Naive B cell (primary cell): ENCODE data around the gene TFDP2. TPM values are rescaled to one million over a fixed set of nuclear protein-coding genes. Genes with fewer than 3 reads are reported as not detected.
A peak's percentile ranks its signal among the peaks of the same experiment; 100 is the strongest.
"Not testable (repeated sequence)": the region's sequence is repeated elsewhere in the genome, so short reads cannot be mapped to it uniquely, and the experiment has no call there.

Experiments used
- ATAC-seq, 2 donors: fragments of 150-1000 bp; cut with Tn5 transposase; 2 replicates each; pipeline ENCODE4 v1.10.0; 2021; ENCODE audit warnings: low read depth in 2 of 2, mild to moderate bottlenecking in 2 of 2, moderate library complexity in 2 of 2
- DNase-seq: peaks from one replicate; pipeline ENCODE4 v3.0.0; 2022
- H3K27ac Mint-ChIP-seq, 6 donors: one replicate each; pipeline ENCODE4 v1.8.0; 2020 to 2022; ENCODE audit warnings: mild to moderate bottlenecking in 6 of 6, mixed read lengths in 6 of 6, moderate library complexity in 5 of 6, inconsistent platforms in 2 of 6
- H3K27me3 Mint-ChIP-seq, 3 donors: one replicate each; pipeline ENCODE4 v1.8.0; 2021 to 2022; ENCODE audit warnings: mixed read lengths in 3 of 3, mild to moderate bottlenecking in 1 of 3
- H3K36me3 Mint-ChIP-seq, 2 donors: one replicate each; pipeline ENCODE4 v1.8.0; 2020 to 2022; ENCODE audit warnings: mixed read lengths in 2 of 2, inconsistent platforms in 1 of 2, mild to moderate bottlenecking in 1 of 2
- H3K4me1 Mint-ChIP-seq, 3 donors: one replicate each; pipeline ENCODE4 v1.8.0; 2020 to 2022; ENCODE audit warnings: mixed read lengths in 3 of 3, inconsistent platforms in 1 of 3, mild to moderate bottlenecking in 1 of 3, moderate library complexity in 1 of 3
- H3K4me3 Mint-ChIP-seq, 8 donors: one replicate each; pipeline ENCODE4 v1.8.0; 2020 to 2022; ENCODE audit warnings: mild to moderate bottlenecking in 8 of 8, mixed read lengths in 8 of 8, moderate library complexity in 8 of 8, inconsistent platforms in 2 of 8
- H3K9me3 Mint-ChIP-seq, 7 donors: one replicate each; pipeline ENCODE4 v1.8.0; 2020 to 2022; ENCODE audit warnings: mixed read lengths in 7 of 7, mild to moderate bottlenecking in 5 of 7, inconsistent platforms in 2 of 7, moderate library complexity in 1 of 7
- polyA plus RNA-seq, 6 donors: library from polyadenylated mRNA; unstranded; fragments of 300-500 nt; fragmentation: Illumina TruSeq; gene quantifications; one replicate each; pipeline ENCODE4 v1.2.3, GENCODE V29; 2021; ENCODE audit warnings: low read depth in 6 of 6

The TFDP2 gene
- polyA plus RNA-seq, 6 donors from 2014 or later, result 9.3 to 33.8 (median 24.2) TPM

DNA sequence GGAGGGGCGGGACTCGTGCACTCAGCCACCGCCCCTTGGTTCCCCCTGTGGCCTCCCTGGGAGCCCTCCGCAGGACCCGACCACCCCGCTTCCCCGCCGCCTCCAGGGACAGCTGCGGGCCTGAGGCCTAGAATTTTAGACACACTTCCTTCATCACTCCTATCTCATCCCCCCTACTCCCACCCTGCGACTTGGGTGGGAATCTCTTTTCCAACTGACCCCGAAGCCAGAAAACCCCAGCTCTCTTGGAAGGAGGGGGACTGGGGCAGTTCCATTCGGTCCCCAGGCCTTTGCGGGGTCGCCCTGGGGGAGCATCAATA, 289 bp upstream of the TFDP2 start:
- Mint-ChIP-seq H3K9me3 (no peaks in the 10 kb centered on the region), H3K36me3 (no peaks in the 10 kb centered on the region), H3K4me1 (peaks cover 20 to 33% (median 21%) of the 10 kb centered on the region in 3 donors), H3K4me3 (peak overlapping the region; percentile 88 to 96 (median 89)), H3K27ac (peak overlapping the region in 5 of 6 donors; percentile 67 to 96 (median 78)), H3K27me3 (no peaks in the 10 kb centered on the region)
- no peak for ATAC-seq
- no peak for DNase-seq

DNA sequence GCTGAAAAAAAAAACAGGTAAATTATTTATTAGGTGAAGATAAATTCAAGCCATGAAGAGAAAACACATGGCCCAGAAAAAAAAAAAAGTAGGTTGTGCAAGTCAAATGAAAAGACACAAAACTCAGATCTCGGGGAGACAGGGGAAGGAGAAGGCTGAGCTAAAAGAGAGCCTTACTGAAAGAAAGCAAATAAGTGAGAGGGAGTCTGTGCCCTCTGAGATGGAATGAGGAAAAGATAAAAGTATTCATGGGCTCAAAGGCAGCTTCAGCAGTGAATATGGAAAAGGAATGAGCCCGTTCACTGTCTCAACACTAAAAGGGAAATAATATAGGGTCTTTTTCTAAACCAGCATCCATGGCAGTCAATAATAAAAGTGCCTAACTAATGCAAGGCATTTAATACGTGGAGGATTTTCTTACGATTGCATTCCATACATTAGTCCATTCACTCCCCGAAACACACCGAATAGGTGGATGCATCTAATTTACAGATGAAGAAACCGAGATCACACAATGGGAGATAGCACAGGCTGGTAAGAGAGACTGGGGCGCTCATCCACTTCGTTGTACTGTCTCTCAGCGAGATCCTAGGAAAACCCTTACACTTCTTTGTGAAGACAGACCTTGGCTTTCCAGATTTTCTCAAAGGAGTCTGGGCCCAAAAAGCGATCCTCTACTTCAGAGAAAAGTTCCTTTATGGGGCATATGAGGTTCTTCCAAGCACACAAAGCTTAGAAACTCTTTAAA, 1.1 kb downstream of the TFDP2 start:
- H3K36me3 Mint-ChIP-seq, result no peaks in the 10 kb centered on the region
- ATAC-seq (no peak), DNase-seq (no peak)
- peaks cover 20 to 34% (median 21%) of the 10 kb centered on the region in 3 donors for H3K4me1 Mint-ChIP-seq
- peak overlapping the region; percentile 24 to 93 (median 60) for H3K27ac Mint-ChIP-seq
- H3K4me3 Mint-ChIP-seq, result peak overlapping the region; percentile 88 to 96 (median 89)
- no peaks in the 10 kb centered on the region for H3K9me3 Mint-ChIP-seq
- H3K27me3 Mint-ChIP-seq, result no peaks in the 10 kb centered on the region

DNA sequence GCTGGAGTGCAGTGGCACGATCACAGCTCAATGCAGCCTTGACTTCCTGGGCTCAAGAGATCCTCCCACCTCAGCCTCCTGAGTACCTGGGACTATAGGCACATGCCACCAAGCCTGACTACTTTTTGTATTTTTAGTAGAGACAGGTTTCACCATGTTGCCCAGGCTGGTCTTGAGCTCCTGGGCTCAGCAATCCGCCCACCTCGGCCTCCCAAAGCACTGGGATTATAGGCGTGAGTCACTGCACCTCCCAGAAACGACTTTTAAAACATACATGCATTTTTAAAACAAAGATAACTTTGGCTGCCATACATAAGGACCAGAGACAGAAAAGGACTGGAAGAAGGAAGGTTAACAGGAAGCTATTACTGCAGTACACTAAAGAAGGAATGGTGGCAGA, 4.8 kb downstream of the TFDP2 start:
- not testable (repeated sequence) for H3K27me3 Mint-ChIP-seq, H3K27ac Mint-ChIP-seq, H3K4me3 Mint-ChIP-seq, ATAC-seq, H3K9me3 Mint-ChIP-seq, H3K36me3 Mint-ChIP-seq, DNase-seq
- H3K4me1 Mint-ChIP-seq, result peaks cover 20 to 36% (median 23%) of the 10 kb centered on the region in 3 donors

DNA sequence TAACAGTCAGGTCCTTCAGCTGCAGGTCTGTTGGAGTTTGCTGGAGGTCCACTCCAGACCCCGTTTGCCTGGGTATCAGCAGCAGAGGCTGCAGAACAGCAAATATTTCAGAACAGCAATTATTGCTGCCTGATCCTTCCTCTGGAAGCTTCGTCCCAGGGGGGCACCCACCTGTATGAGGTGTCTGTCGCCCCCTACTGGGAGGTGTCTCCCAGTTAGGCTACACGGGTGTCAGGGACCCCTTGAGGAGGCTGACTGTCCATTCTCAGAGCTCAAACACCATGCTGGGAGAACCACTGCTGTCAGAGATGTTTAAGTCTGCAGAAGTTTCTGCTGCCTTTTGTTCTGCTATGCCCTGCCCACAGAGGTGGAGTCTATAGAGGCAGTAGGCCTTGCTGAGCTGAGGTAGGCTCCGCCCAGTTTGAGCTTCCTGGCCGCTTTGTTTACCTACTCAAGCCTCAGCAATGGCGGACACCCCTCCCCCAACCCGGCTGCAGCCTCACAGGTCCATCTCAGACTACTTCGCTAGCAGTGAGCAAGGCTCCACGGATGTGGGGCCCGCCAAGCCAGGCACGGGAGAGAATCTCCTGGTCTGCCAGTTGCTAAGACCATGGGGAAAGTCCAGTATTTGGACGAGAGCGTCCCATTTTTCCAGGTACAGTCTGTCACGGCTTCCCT, 8.6 kb downstream of the TFDP2 start:
- H3K4me3 Mint-ChIP-seq, ATAC-seq, H3K27ac Mint-ChIP-seq, H3K27me3 Mint-ChIP-seq, H3K9me3 Mint-ChIP-seq, H3K36me3 Mint-ChIP-seq, DNase-seq: not testable (repeated sequence)
- H3K4me1 Mint-ChIP-seq, result peaks cover 9 to 21% (median 10%) of the 10 kb centered on the region in 3 donors

DNA sequence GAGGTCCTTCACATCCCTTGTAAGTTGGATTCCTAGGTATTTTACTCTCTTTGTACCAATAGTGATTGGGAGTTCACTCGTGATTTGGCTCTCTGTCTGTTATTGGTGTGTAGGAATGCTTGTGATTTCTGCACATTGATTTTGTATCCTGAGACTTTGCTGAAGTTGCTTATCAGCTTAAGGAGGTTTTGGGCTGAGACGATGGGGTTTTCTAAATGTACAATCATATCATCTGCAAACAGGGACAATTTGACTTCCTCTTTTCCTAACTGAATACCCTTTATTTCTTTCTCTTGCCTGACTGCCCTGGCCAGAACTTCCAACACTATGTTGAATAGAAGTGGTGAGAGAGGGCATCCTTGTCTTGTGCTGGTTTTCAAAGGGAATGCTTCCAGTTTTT, 12.3 kb downstream of the TFDP2 start:
- ATAC-seq, H3K4me3 Mint-ChIP-seq, H3K27ac Mint-ChIP-seq, DNase-seq, H3K36me3 Mint-ChIP-seq, H3K27me3 Mint-ChIP-seq, H3K9me3 Mint-ChIP-seq: not testable (repeated sequence)
- peaks cover 5 to 15% (median 6%) of the 10 kb centered on the region in 3 donors for H3K4me1 Mint-ChIP-seq

DNA sequence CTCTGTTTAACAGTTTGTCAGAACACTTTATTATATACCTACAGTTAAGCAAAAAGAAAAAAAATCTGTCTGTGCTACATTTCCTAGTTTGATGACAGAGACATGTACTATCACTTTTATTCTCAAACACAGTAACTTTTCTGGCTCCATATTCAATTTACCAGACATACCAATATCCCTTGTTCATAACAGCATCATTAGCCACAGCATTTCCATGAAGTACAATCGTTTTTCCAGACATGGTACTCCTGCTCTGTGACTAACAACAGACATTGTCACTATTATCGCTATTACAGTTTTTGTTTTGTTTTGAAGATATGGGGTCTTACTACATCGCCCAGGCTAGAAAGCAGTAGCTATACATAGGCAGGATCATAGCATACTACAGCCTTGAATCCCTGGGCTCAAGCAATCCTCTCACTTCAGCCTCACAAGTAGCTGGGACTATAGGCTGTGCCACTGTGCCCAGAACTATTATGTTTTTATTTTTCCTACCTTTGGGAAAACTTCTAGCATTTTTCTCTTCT, 14.5 kb downstream of the TFDP2 start:
- no peak for ATAC-seq
- Mint-ChIP-seq H3K27ac (peak overlapping the region in 2 of 6 donors; percentile 31 to 69), H3K9me3 (peaks cover 0 to 5% (median 0%) of the 10 kb centered on the region in 7 donors), H3K4me1 (peaks cover 5 to 18% (median 9%) of the 10 kb centered on the region in 3 donors), H3K4me3 (peak overlapping the region in 1 of 8 donors; percentile 30), H3K27me3 (no peaks in the 10 kb centered on the region), H3K36me3 (peaks cover 0 to 3% of the 10 kb centered on the region in 2 donors)
- DNase-seq, result no peak

DNA sequence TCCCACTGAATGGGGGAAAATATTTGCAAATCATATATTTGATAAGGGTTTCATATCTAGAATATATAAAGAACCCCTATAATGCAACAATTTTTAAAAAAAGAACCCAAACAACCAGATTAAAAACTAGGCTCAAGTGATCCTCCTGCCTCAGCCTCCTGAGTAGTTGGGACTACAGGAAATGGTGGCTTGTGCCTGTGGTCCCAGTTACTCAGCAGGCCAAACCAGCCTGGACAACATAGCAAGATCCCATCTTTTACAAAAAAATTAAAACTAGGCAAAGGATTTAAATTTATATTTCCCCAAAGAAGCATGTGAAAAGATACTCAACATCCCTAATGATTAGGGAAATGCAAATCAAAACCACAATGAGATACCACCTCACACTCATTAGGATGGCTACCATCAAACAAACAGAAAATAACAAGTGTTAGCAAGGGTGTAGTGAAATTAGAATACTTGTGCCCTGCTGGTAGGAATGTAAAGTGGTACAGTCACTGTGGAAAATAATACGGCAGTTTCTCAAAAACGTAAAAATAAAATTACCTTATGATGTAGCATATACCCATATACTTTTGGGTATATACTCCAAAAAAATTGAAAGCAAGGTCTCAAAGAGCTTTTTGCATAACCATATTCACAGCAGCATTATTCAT, 19.7 kb downstream of the TFDP2 start:
- H3K27me3 Mint-ChIP-seq, result no peaks in the 10 kb centered on the region
- no peaks in the 10 kb centered on the region for H3K9me3 Mint-ChIP-seq
- no peak overlapping the region for H3K4me3 Mint-ChIP-seq
- H3K36me3 Mint-ChIP-seq, result no peaks in the 10 kb centered on the region
- peak overlapping the region in 1 of 6 donors; percentile 63 for H3K27ac Mint-ChIP-seq
- ATAC-seq, result no peak
- no peak for DNase-seq
- peaks cover 10 to 20% (median 12%) of the 10 kb centered on the region in 3 donors for H3K4me1 Mint-ChIP-seq

DNA sequence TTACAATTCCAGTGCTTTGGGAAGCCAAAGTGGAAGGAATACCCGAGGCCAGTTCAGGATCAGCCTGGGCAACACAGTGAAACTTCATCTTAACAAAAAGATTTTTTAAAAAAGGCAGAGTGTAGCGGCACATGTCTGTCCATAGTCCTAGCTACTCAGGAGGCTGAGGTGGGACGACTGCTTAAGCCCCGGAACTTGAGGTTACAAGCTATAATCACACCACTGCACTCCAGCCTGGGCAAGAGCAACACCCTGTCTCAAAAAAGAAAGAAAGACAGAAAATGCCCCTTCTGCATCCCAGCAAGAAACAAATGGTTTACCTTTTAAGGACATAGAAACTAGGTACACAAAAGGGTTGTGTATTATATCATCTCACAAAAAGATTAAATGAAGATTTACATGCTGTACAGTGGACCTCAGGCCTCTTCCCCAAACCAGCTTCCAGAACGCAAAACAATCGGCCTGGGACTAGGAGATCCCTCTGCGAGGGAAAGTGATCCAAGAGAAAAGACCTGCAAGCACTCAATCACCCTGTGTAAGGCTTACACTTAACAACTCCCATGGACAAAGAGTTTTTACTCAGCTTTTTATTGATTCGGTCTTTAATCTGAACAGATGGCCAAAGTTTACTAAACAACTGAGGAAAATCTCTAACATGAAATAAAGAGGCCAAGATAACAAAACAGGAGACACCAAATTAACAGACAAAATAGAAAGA, 21.2 kb downstream of the TFDP2 start:
- Mint-ChIP-seq H3K9me3 (no peaks in the 10 kb centered on the region), H3K27ac (peak overlapping the region in 3 of 6 donors; percentile 2 to 90 (median 32)), H3K27me3 (no peaks in the 10 kb centered on the region), H3K36me3 (no peaks in the 10 kb centered on the region), H3K4me1 (peaks cover 10 to 19% (median 12%) of the 10 kb centered on the region in 3 donors), H3K4me3 (peak overlapping the region in 2 of 8 donors; percentile 42 to 60)
- ATAC-seq (no peak), DNase-seq (no peak)

DNA sequence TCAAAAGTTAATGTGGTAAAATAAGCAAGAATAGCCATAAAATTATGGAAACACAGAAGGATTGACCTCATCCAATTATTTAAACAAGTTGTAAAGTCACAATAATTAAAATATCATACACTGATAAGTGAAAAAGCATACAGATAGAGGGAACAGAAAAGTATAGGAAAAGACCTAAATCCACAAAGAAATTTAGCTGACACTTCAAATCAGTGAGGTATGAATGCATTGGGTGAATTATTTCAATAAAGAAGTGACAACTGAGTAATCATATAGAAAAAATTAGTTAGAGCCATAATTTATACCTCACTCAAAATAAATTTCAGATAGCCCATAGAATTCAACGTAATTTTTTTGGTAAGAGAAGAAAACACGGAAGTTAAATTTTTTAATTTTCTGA, 25.1 kb downstream of the TFDP2 start:
- no peak for ATAC-seq
- H3K4me1 Mint-ChIP-seq, result peaks cover 5 to 14% (median 6%) of the 10 kb centered on the region in 3 donors

DNA sequence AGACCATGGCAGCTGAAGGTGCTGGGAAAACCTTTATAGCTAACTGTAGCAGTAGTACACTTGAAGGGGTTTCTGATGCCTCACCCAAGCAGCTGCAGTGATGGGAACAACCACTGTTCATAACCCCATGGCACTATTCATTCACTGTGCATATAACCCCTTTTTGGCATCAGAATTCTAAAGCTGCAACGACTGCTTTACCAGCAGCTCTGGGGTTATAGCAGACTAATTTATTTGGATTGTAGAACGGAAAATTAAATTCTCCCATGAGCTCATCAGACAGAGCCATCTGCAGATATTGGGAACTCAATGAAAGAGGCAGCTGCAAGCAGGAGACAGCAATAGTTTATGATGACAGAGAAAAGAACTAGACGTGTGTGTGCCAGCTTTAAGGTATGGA, 28.6 kb downstream of the TFDP2 start:
- Mint-ChIP-seq H3K9me3 (peaks cover 0 to 2% (median 0%) of the 10 kb centered on the region in 7 donors), H3K27me3 (no peaks in the 10 kb centered on the region), H3K4me3 (no peak overlapping the region), H3K27ac (no peak overlapping the region), H3K36me3 (peaks cover 0 to 8% of the 10 kb centered on the region in 2 donors), H3K4me1 (peaks cover 2 to 30% (median 9%) of the 10 kb centered on the region in 3 donors)
- no peak for DNase-seq
- ATAC-seq, result no peak

More for the DNA sequence above, 25.1 kb downstream of the TFDP2 start:
- Mint-ChIP-seq H3K36me3 (no peaks in the 10 kb centered on the region), H3K9me3 (no peaks in the 10 kb centered on the region), H3K27me3 (no peaks in the 10 kb centered on the region), H3K4me3 (no peak overlapping the region), H3K27ac (peak overlapping the region in 1 of 6 donors; percentile 16)
- no peak for DNase-seq

DNA sequence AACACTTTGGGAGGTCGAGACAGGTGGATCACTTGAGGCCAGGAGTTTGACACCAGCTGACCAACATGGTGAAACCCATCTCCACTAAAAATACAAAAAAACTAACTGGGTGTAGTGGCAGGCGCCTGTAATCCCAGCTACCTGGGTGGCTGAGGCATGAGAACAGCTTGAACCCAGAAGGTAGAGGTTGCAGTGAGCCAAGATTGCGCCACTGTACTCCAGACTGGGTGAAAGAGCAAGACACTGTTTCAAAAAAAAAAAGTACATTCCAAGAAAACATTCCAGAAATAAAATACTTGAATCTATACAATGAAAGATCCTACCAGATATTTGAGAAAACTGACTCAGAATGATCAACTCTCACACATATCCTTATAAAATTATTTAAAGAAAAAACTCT, 30.4 kb downstream of the TFDP2 start:
- no peak overlapping the region for H3K4me3 Mint-ChIP-seq
- H3K27me3 Mint-ChIP-seq, result no peaks in the 10 kb centered on the region
- peaks cover 0 to 8% of the 10 kb centered on the region in 2 donors for H3K36me3 Mint-ChIP-seq
- H3K4me1 Mint-ChIP-seq, result peaks cover 2 to 34% (median 9%) of the 10 kb centered on the region in 3 donors
- peaks cover 0 to 2% (median 0%) of the 10 kb centered on the region in 7 donors for H3K9me3 Mint-ChIP-seq
- ATAC-seq (no peak), DNase-seq (no peak)
- H3K27ac Mint-ChIP-seq, result no peak overlapping the region

DNA sequence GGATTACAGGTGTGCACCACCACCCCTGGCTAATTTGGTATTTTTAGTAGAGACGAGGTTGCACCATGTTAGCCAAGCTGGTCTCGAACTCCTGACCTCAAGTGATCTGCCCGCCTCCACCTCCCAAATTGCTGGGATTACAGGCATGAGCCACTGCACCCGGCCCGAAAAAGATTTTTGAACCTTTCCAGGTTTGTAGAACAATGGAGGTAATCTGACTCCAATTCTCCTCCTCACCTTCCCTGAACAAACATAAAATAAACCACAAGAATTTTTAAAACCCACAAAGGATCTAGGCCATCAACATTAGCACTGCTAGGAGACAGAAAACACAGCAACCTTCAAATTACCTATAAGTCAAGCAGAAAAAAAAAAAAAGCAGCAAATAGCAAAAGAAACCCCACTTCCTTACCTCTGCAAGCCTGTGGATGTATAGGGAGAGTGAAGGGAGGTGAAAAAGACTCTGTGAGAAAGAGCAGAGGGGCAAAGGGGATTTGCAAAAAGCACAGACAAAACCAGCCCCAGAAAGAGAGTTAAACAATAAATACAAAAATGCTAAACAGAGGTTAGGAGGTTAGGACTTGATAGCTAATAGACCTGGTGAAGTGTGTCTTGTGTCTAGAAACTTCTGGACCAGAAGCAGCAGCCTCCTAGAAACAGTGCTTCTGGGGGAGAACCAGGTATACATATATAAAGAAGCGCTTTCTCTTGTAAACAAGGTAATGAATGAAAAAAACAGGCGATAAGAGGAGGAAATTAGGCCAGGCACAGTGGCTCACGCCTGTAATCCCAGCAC, 32.1 kb downstream of the TFDP2 start:
- H3K4me3 Mint-ChIP-seq, result no peak overlapping the region
- H3K27me3 Mint-ChIP-seq, result no peaks in the 10 kb centered on the region
- H3K4me1 Mint-ChIP-seq, result peaks cover 2 to 30% (median 9%) of the 10 kb centered on the region in 3 donors
- ATAC-seq (no peak), DNase-seq (no peak)
- H3K9me3 Mint-ChIP-seq, result peaks cover 0 to 2% (median 0%) of the 10 kb centered on the region in 7 donors
- peak overlapping the region in 1 of 6 donors; percentile 50 for H3K27ac Mint-ChIP-seq
- peaks cover 0 to 8% of the 10 kb centered on the region in 2 donors for H3K36me3 Mint-ChIP-seq
